ENCODE results near the gene SOX2.

Gene SOX2

DNA sequence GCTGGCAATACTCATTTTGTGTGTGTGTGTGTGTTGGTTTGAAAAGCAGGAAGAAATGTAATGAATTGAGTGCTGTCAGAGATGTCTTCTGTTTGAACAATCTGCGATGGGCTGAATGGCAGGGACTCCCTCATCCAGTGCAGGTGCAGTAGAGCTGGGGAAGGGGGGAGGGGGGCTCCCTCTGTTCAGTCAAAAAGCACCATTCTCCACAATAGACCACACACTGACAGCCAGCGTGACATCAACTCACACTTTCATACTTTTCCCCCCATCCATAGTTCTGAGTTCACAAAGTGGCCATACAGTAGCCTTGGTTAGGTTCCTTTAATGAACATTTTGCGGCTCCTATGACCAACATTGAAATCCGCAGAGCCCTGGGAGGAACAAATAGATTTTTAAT, 10.4 kb downstream of the SOX2 start:
- in situ Hi-C loops (cut with HindIII; ENCODE audit: low sequenced_read_pairs): no loop called here

DNA sequence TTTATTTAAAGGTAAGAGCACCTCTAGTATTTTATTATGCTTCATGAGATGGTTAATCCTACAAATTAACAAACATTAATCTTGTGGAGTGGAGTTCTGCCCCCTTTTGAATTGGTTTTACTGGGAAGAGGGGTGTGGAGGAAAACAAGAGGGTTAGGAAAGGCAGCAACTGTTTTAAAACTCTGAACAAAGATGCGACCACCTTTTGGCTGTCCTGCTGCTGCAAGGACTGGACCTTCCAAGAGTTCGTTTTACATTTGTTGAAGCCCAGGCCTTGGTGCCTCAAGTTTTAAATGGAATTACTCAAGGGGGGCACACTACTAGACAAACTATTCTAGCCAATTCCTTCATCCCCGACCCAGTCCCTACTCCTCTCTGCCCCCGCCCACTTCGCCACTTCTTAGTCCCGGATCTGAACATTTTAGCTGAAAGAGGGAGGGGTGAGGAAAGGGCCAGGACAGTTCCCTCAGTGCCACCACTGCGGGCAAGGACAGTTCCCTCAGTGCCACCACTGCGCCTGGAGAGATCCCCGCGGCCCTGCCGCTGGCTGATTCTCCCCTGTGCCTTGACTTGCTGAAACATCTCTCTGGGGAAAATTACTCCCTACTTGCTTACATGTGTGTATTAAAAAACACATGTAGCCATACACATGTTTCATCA, 11.2 kb downstream of the SOX2 start:
- in situ Hi-C loops (cut with HindIII; ENCODE audit: low sequenced_read_pairs): no loop called here

DNA sequence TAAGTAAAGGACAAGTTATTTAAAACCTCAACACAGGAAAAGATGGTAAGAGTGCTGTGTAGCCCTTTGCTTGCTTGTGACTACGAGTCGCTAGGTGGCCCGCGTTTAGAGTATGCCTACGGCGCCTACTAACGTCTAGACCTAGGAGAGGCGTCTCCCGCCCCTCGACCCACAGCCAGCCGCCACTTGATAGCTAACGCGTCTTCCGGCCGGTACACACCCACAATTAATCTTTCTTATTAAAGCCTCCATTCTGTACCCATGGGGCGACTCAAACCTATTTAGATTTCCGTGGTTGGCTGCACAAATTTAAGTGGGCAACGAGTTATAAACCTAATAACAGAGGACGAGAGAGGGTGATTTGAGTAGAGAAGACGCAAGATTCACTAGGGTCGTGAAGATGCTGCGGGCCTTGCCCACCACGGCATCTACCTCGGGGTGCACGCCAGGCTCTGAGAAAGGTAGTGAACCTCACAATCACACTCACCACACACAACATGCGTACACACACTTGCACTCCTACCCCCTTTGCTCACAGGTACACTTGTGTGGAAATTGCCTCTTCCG, 12.0 kb downstream of the SOX2 start:
- in situ Hi-C loops (cut with HindIII; ENCODE audit: low sequenced_read_pairs): no loop called here

DNA sequence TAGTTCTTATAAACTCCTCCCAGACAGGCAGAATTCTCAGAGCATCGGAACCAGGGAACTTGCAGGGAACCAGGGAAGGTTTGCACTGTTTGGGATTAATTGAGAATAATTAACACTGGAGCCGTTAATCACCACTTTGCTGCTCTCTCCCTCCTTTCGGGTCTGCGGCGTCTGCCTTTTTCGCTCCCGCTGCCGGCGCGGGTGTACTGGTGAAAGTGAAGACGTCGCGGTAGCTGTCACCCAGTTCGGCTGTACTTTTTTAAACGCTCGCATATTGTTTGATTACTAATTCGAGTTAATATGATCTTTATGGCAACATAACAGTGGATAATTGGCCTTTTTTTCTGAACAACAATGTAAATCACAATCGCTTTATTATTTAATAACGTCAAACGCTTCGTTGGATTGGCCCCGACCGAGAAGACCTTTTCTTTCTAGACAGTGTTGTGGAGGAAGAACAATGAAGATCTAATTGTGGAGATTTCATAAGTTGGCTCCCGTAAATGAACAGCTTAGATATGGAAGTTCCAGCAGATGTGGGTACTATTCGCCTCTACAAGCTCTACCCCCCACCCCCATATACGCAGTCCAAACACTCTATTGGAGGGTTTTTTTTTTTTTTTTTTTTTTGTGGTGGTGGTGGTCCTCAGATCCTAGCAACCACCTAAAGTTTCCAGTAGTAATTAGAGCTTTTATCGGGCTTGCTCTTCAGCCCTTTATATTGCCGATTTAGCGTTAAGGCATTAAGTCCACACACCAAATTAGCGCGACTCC, 12.7 kb downstream of the SOX2 start:
- in situ Hi-C loops (cut with HindIII; ENCODE audit: low sequenced_read_pairs): no loop called here

DNA sequence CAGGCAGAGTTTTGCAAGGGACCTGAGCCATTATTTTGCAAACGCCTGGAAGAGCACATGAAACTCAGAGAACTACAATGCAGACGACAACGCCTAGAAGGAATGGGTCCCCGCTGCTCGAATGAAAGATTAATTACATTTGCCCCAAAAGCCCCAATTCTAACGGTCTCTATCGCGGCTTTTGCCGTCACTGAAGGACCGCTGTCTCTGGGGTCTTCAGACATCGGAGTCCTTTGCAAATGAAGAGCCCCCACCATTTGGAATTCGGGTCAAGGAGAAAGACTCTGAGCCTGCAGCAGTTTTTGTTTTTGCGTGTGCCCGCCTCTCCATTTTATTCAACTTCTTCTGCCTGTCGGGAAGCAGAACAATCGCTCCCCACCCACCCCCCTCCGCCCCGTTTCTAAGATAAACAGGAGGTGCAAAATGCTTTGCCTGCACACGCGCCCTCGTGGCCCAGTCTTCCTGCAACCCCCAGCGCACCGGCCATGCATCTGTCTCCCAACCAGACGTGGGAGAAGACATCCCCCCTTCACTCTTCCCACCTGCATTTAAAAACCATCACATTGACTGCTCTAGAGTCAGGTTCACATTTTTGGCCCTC, 13.5 kb downstream of the SOX2 start:
- in situ Hi-C loops (cut with HindIII; ENCODE audit: low sequenced_read_pairs): no loop called here

DNA sequence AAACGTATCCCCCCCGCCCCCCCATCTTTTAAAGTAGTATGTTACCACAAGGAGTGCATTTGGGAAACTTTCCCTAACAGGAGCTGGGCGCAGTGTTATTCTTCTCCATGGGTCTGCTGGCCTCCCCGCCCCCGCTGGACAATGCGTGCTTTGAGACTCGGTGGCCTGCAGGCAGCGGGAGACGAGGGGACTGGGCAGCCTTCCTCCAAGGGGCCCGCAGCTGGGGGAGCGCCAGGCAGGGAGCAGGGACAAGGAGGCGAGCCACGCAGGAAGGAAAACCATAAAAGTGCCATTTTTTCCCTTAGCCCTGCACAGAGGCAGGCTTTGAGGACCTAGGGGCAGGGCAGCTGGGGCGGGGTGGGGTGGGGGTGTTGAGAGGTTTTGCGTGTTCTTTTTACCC, 14.1 kb downstream of the SOX2 start:
- in situ Hi-C loops (cut with HindIII; ENCODE audit: low sequenced_read_pairs): no loop called here

DNA sequence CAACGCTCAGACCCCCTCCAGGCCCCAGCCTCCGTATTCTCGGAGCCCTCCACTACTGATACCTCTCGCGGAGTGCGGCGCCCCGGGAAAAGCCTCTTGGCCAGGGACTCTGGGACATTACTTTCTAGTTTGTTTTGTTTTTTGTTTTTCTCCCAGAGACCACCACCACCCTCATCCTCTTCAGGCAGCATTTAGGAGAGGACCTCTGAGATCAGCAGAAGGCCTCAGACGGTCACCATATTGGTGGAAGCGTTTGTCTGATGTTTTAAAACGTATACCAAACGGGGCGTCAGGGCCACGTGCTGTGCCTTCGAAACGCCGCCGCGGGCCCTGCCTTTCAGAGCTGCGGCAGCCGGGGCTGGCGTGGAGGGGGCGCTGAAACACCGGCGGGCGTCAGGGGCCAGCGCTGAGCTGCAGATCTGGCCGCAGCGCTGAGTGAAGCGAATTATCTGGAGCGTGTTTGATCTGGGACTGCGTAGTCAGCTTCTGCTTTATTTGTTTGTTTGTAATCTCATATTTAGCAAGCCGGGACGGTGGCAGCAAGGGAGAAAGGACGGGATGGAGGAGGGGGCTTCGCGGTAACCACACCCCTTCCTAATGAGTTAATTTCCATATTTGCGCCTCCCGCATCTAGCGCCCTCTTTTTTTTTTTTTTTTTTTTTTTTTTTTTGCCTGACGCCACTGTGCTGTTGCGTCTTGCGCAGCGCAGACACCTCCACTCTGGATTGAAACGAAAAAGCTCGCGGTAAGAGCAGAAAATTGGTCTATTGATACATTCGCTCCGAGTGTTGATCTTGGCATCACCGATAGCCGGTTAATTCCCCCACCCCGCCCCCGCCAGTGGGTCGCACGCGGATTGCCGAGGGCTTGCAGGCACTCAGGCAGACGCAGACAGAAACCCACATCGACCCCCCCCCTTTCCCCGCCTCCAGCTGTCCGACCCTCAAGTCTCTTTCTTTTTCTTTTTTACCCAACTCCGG, 14.9 kb downstream of the SOX2 start:
- in situ Hi-C loops (cut with HindIII; ENCODE audit: low sequenced_read_pairs): no loop called here

DNA sequence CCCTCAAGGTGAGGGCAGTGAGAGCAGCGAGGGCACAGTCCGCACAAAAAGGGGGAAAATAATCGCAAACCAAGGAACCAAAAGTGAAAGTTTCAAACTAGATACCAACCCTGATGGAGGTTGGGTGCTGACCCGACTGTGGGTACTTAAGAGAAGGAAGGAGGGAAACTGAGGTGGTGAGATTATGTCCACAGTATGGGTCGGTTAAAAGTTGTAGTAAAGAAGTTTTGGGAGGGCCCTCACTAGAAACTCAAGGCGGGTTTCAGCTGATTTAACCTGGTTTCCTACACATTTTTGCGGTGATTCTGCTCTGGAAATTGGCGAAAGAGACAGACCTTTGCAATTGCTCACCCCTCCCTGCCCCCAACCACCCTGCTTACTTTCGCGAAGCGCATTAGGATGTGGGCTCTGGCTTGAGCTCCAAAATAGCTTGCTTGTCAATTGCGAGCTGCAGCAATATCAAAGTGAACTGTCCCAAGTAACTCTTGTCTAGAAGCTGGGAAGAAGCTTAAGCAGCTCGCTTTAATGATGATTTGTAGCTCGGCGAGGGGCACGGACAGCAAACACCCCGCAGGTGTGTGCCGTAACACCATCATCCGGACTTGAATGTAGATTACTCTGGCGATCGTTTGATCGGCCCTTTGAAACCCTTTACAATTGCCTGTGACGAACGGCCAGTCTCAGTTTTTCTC, 15.8 kb downstream of the SOX2 start:
- in situ Hi-C loops (cut with HindIII; ENCODE audit: low sequenced_read_pairs): no loop called here

DNA sequence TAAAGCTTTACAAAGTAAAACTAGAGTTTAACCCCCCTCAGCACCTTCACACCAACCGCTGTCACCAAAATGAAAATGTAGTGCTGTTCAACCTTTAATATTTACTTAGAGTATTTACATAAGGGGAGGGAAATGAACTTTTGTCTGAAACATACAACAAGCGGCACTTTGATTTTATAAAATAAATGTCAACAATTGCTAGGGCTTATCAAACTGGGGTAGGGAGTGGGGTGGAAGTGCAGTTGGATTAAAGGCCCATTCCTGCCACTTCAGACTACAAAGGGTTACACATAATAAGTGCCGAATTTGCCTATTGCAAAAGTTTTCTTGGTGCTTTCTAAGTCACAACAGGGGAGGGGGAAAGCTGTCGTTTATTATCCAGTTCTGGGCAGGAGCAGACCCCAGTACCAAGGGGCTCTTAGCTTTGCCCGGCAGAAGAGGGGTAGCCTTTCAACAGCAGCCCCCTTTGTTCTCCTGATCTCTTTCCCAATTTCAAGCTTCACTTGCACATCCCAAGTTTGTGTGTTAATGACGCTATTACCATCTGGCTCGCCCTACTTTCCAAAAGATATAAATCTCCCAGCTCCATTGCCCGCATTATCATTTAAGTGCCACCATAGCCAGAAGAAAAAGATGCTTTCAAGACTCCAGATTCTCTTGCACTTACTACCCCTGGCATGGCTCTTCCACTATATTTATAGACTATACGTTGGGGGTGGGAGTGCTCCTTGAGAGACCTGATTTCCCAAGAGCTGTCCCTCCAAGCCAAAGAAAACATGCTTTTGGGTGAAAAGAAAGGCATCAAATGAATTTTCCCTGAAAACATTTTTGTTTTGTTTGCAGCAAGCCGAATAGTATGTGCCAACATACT, 17.0 kb downstream of the SOX2 start:
- in situ Hi-C loops (cut with HindIII; ENCODE audit: low sequenced_read_pairs): no loop called here

DNA sequence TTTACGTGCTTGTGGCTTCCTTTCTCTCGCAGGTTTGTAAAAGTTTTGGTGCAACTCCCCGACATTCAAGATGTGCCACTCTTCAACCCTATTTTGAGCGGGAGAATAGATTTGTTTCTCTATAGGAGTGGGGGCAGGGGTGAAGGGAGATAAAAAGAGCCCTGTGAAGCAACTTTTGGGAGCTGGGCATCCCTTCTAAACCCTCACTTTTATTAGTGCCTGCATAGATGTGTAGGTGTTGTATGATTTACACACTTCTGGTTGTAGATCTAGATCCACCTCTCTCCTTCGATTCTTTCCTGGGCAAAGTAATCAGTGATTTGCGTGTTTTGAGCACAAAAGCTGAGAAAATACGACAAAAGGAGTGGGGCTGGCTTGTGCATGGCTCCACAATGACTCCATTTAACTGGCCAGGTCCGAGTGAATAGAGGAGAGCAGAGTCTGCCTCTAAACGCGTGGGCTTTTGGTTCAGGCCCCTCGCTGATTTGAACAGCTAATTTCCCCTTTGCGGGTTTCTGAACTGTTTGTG, 17.7 kb downstream of the SOX2 start:
- in situ Hi-C loops (cut with HindIII; ENCODE audit: low sequenced_read_pairs): no loop called here

DNA sequence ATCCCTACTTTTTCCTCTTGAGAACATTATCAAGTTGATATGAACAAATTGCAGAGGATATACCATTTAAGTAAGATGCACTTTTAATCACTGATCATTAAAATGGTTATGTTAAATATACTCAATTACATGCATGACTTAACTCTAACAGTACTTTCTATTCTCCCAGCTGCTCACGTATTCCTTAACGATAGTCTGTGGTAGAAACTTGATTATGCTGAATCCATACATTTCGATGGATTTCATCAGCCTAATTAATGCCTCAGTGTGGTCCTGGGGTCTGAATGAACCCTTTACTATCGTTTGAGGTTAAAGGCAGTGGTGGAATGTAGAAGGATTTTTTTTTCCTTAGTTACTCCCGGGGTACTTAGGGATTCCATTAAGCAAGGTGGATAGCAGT, 18.6 kb downstream of the SOX2 start:
- in situ Hi-C loops (cut with HindIII; ENCODE audit: low sequenced_read_pairs): no loop called here

DNA sequence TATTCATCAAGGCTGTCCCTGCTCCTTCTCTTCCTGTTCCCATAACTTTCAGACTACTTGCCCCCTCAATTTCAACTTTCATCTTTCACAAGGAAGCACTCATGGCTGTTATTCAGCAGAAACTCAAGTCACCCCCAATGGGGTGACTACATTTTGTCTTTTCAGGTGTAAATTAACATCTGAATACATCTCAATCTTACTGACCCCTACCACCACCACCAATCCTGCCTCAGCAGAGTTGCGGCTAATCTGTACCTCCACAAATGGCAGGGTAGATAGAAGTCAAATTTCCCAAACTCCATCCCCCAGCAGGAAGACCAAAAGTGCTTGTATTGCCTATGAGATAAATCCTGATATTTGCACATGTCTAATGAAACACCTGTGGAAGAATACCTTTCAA, 19.2 kb downstream of the SOX2 start:
- in situ Hi-C loops (cut with HindIII; ENCODE audit: low sequenced_read_pairs): no loop called here

DNA sequence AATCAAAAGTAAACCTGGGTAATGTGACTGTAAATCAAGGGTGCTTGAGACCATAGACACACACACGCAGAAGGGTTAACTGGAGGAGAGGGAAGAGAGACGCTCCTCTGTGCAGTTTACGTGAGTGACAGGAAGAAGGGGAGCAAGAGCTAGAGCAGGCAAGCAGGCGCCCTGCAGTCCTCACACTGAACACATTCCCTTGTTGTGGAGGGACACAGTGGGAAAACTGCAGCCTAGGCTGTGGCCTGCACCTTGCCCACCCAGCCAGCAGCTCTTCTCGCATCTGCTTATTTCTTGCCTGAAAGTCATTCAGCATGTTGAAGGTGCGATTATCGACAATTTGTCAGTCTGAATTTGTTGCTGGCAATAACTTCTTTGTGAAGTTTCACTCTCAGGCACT, 24.2 kb downstream of the SOX2 start:
- in situ Hi-C loops (cut with HindIII; ENCODE audit: low sequenced_read_pairs): no loop called here

DNA sequence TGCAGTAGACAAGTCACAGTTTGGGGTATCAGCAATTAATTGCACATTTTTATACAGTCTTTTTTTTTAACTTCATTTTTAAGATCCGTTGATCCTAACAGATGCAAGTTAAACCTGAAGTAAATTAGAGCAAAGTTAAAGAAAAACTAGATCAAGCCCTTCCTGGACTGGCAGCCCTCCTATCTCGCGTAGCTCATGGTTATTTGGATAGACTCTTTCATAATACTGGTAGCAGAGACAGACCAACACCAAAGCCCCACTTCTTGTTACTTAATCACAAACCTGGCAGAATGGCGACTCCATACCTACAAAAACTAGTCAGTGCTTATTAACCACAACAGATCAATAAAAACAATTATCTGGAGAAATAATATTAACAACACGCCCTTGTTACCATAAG, 26.8 kb downstream of the SOX2 start:
- in situ Hi-C loops (cut with HindIII; ENCODE audit: low sequenced_read_pairs): no loop called here

DNA sequence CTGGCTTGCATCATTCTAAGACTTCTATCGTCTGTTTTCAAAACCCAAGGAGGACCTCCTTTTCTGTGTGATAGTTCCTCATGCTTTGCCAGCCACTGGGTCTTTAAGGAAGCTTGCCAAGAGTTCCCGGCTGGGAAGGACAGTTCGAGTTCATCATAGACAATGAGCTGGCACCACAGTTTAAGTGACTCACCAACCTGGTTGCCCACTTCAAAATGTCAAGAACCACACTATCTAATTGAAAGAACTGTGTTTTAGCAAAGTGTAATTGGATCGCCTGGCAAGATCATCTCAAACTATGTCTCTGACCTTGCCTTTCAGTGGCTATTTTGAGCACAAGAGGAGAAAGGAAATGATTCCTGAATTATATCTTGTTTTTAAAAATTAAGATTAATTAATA, 27.9 kb downstream of the SOX2 start:
- in situ Hi-C loops (cut with HindIII; ENCODE audit: low sequenced_read_pairs): no loop called here

DNA sequence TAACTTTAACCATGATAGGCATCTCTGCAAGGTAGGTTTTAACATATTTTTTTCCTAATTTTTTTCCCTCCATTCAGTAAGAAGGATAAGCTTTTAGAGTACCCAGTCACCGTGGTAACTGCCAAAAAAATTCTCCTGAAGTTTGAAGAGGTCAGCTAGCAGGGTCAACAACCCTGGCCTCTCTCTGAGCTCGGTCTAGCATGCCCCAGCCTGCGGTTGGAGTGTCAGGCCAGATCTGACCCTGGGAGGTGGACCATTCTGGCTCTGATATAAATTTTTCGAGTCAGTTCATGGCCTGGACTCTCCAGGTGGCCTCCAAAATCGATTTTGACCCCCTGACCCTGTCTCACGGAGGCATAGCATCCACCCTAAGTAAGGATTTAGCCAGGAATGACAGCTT, 29.7 kb downstream of the SOX2 start:
- in situ Hi-C loops (cut with HindIII; ENCODE audit: low sequenced_read_pairs): no loop called here

DNA sequence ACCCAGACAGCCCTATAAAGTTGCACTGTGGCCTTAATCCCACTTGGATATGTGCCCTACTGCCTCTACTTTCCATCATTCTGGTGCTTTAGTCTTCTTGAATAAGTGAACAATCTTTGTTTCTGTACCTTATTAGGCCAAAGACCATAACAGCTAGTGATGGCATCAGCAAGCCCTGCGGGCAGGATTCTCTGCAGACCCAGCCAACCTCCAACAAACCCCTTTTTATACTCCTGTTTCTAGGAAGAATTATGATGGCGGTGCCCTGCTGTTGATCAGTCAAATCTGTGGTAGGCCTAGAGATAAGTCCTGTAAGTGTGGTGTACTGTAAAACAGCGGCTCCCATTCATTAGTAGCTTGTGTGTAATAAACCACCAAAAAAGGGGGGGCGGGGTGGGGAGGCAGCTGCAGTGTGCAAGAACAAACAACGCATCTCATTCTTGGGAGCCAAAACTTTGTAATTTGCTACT, 40.5 kb downstream of the SOX2 start:
- in situ Hi-C loops (cut with HindIII; ENCODE audit: low sequenced_read_pairs): no loop called here

DNA sequence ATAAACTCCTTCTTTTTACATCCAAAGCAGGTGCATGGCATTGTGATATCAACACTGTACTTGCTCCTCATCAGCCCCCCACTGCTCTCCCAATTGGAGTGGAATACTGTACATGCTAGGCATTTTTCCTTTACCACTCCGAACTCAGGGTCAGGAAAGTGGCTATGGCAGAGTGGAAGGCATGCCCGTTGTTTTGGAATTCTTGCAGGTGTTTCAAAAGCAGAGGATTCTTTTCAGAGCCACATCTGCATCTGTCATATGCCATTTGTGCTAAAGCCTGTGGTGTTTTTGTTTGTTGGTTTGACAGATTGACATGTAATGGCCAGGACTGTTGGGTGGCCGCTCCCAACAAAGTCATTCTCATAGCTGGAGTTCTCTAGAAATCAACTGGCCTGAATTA, 41.7 kb downstream of the SOX2 start:
- in situ Hi-C loops (cut with HindIII; ENCODE audit: low sequenced_read_pairs): no loop called here

DNA sequence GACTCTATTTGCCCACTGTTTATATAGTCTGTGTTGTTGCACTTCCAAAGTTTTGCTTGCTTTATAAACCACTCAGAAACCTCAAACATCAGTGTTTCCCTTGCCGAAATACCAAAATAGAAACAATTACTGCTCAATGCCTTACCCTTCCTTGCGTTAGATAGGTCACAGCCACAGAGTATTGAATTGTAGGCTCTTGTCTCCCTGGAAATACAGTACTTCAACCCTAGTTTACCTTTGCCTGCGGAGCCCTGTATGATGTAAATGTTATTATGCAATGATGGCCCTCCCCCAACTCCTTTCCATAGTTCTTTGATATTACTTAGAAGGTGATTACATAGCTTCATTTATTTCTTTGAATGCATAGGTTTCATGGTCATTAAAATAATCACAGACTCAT, 44.2 kb downstream of the SOX2 start:
- in situ Hi-C loops (cut with HindIII; ENCODE audit: low sequenced_read_pairs): no loop called here
